Activated CD4-positive, alpha-beta T cell treated with anti-CD3 and anti-CD28 coated beads, Interleukin-2, amount 50 U/mL, for 48 hours (primary cell): ENCODE measurements around the gene GLT8D2.

Experiments
- DNase-seq, 2 experiments: peaks; one replicate each; pipeline ENCODE4 v3.0.0-alpha.2; 2020

GLT8D2 gene

DNA sequence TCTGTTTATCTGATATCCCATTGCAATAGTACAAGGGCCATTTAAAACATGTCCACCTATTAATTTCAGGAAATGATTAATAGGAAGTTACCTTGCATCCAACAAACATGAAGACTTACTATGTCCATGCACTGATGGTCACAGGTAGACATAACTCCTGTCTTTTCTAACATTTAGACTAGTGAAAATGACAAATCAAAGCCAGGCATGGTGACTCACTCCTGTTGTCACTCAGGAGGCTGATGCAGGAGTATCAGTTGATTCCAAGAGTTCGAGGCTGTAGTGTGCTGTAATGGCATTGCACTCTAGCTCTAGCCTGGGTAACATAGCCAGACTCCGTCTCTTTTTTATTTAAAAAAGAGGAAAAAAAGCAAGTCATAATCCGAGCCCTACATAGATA lies 105.0 kb downstream of the GLT8D2 start:
- DNase-seq = no peak
